Spleen (tissue), 7 donors: ENCODE results near the gene EPHB1.

Source experiments
- POLR2A ChIP-seq, 3 donors: fragments of 450-650 bp; IDR thresholded peaks; one replicate each; pipeline ENCODE4 v1.5.1; 2017; ENCODE audit warnings: antibody characterized with exemption in 3 of 3, mild to moderate bottlenecking in 1 of 3
- POLR2AphosphoS5 ChIP-seq, 3 donors: sonication (generic); formaldehyde crosslinking; IDR thresholded peaks; one replicate each; pipeline ENCODE4 v1.5.1; 2017; ENCODE audit warnings: antibody characterized with exemption in 3 of 3
- TF ChIP-seq, protein P1 (sequence below), 11 experiments: fragments of 200-600 bp in 7 of 11; fragments of 450-650 bp in 4 of 11; sonication (generic) in 4 of 11; IDR thresholded peaks in 8 of 11; conservative IDR thresholded peaks in 3 of 11; 1 replicate in 7 of 11; 2 replicates in 4 of 11; pipeline versions ENCODE4 v1.4.0 to v1.8.0; 2016 to 2021; ENCODE audit warnings: antibody characterized with exemption in 11 of 11, inconsistent platforms in 4 of 11, mild to moderate bottlenecking in 1 of 11
- donor health status: DM: no; HTN: no; CAD: no; lungs with moderate emphysema.
- donor health status: DM: no; HTN: no; CAD: no.
- donor health status: DM: no; HTN: no; CAD: no.

DNA sequence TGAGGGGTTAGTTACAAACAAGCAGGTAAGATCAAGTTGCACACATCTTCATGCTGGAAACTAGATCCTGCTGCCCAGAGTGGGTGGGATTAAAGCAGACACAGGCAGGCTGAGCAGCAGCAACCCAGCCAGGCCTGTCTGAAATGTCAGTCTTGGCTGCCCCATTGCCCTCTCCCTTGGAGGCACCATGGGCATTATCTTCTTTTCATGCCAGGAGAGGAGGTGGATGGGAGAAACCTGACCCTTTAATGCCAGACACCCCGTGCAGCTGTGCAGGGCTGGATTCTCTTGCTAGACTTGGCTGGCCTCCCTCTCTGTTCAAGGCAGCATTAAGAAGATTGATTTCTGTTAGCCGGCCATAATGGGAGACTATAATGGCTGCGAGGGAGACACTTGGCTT, 23.0 kb upstream of the EPHB1 start:
- TF ChIP-seq, protein P1, sequence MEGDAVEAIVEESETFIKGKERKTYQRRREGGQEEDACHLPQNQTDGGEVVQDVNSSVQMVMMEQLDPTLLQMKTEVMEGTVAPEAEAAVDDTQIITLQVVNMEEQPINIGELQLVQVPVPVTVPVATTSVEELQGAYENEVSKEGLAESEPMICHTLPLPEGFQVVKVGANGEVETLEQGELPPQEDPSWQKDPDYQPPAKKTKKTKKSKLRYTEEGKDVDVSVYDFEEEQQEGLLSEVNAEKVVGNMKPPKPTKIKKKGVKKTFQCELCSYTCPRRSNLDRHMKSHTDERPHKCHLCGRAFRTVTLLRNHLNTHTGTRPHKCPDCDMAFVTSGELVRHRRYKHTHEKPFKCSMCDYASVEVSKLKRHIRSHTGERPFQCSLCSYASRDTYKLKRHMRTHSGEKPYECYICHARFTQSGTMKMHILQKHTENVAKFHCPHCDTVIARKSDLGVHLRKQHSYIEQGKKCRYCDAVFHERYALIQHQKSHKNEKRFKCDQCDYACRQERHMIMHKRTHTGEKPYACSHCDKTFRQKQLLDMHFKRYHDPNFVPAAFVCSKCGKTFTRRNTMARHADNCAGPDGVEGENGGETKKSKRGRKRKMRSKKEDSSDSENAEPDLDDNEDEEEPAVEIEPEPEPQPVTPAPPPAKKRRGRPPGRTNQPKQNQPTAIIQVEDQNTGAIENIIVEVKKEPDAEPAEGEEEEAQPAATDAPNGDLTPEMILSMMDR (IDR thresholded peaks at IDR 0.05 in 8 of 11, conservative IDR thresholded peaks at IDR 0.05 in 3 of 11), result no peak
- TF ChIP-seq POLR2AphosphoS5 (IDR thresholded peaks at IDR 0.05) (no peak), POLR2A (IDR thresholded peaks at IDR 0.05) (no peak)
